Measurements from ENCODE around the gene KL. TPM values are rescaled to one million over a fixed set of nuclear protein-coding genes. Genes with fewer than 3 reads are reported as not detected.

The KL gene
- total RNA-seq, 1 donor from 2014 or later, result 1.2 TPM

DNA sequence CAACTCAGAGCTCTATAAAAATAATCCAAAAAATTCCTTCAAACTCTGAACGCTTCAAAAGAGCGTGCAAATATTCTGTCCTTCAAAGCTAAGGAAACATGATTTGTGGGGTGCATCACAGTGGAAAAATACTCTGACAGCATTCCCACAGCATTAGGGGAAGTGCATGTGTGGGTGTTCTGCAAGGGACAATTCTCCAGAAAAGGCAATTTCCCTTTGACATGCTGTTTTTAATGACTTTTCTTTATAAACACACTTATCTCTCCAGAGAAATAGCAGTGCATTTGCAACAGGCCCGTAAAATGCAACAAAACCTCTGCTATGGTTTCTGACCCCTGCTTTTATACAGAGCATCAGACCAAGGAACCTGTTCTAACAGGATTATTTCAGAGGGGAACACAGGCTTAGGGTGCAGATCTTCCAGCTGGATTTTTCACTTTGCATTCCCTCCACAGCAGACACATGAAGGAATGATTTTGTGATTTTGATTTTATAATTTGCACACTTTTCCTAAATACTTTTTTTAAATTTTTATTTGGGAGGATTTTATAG is 42.6 kb downstream of the KL start:
- DNase-seq, result no peak
- H3K4me1 ChIP-seq, result peaks cover 25% of the 10 kb centered on the region
- TF ChIP-seq, protein P1, sequence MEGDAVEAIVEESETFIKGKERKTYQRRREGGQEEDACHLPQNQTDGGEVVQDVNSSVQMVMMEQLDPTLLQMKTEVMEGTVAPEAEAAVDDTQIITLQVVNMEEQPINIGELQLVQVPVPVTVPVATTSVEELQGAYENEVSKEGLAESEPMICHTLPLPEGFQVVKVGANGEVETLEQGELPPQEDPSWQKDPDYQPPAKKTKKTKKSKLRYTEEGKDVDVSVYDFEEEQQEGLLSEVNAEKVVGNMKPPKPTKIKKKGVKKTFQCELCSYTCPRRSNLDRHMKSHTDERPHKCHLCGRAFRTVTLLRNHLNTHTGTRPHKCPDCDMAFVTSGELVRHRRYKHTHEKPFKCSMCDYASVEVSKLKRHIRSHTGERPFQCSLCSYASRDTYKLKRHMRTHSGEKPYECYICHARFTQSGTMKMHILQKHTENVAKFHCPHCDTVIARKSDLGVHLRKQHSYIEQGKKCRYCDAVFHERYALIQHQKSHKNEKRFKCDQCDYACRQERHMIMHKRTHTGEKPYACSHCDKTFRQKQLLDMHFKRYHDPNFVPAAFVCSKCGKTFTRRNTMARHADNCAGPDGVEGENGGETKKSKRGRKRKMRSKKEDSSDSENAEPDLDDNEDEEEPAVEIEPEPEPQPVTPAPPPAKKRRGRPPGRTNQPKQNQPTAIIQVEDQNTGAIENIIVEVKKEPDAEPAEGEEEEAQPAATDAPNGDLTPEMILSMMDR (IDR thresholded peaks at IDR 0.05; ENCODE audit: borderline replicate concordance), result no peak
- no peak overlapping the region for H3K4me3 ChIP-seq
- intact Hi-C loops (cut with micrococcal nuclease), result no loop called here
- no peaks in the 10 kb centered on the region for H3K9me3 ChIP-seq (replicated peaks)
- peak overlapping the region; percentile 72 for H3K27ac ChIP-seq (replicated peaks)
- H3K27me3 ChIP-seq (ENCODE audit: low read depth), result no peaks in the 10 kb centered on the region
- H3K36me3 ChIP-seq, result no peaks in the 10 kb centered on the region

DNA sequence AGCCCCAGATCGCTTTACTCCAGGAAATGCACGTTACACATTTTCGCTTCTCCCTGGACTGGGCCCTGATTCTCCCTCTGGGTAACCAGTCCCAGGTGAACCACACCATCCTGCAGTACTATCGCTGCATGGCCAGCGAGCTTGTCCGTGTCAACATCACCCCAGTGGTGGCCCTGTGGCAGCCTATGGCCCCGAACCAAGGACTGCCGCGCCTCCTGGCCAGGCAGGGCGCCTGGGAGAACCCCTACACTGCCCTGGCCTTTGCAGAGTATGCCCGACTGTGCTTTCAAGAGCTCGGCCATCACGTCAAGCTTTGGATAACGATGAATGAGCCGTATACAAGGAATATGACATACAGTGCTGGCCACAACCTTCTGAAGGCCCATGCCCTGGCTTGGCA is 44.6 kb downstream of the KL start:
- Histone ChIP-seq H3K9me3 (replicated peaks) (no peaks in the 10 kb centered on the region), H3K27me3 (ENCODE audit: low read depth) (no peaks in the 10 kb centered on the region), H3K27ac (replicated peaks) (no peak overlapping the region), H3K36me3 (no peaks in the 10 kb centered on the region), H3K4me3 (no peak overlapping the region), H3K4me1 (peaks cover 25% of the 10 kb centered on the region)
- no peak for DNase-seq
- intact Hi-C loops (cut with micrococcal nuclease), result no loop called here
- TF ChIP-seq, protein P1 (IDR thresholded peaks at IDR 0.05; ENCODE audit: borderline replicate concordance), result no peak

DNA sequence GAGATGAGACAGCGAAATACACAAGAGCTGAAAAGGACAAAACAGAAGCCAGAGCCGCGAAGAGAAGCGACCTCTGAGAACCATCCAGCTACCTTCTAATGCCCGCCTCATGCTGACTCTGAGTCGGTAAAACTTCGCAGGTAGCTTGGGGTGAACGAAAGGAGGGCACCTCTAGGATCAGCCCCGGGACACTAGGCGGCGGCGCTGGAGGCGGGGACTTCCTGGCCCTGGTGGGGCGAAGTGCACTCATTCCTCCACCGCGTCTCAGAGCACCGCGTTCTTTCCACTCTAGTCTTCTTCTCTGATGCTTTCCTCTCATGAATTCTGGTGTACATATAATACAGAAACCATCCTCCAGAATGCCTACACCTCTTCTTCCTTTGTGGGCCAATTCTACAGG is 50.1 kb downstream of the KL start:
- H3K9me3 ChIP-seq (replicated peaks), result no peaks in the 10 kb centered on the region
- intact Hi-C loops (cut with micrococcal nuclease), result no loop called here

DNA sequence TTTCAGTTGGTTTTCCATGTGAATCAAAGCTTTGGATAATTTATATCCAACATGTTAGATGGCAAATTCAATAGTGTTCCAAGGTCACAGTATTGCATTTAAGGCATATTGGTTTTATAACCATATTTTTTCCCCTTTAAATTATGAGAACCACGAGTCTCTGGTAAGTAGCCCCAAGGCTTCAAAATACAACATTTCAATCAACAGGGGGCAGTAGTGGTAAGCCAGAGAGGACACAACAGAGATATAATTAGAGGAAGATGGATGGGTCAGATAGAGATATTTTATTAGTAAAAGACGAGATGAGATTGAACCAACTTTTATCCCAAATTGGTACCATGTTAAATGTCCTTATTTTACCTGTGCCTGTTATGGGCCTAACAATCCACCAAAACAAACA is 53.1 kb downstream of the KL start:
- Histone ChIP-seq H3K27me3 (ENCODE audit: low read depth) (no peaks in the 10 kb centered on the region), H3K4me1 (no peaks in the 10 kb centered on the region), H3K9me3 (replicated peaks) (no peaks in the 10 kb centered on the region), H3K4me3 (no peak overlapping the region), H3K36me3 (peaks cover 4% of the 10 kb centered on the region), H3K27ac (replicated peaks) (no peak overlapping the region)
- TF ChIP-seq, protein P1 (IDR thresholded peaks at IDR 0.05; ENCODE audit: borderline replicate concordance), result peak; percentile 44
- intact Hi-C loops (cut with micrococcal nuclease), result no loop called here
- no peak for DNase-seq

More for the DNA sequence above, 50.1 kb downstream of the KL start:
- DNase-seq, result no peak
- TF ChIP-seq, protein P1 (IDR thresholded peaks at IDR 0.05; ENCODE audit: borderline replicate concordance), result no peak
- Histone ChIP-seq H3K27me3 (ENCODE audit: low read depth) (no peaks in the 10 kb centered on the region), H3K27ac (replicated peaks) (no peak overlapping the region), H3K4me3 (no peak overlapping the region), H3K36me3 (peaks cover 4% of the 10 kb centered on the region), H3K4me1 (no peaks in the 10 kb centered on the region)

DNA sequence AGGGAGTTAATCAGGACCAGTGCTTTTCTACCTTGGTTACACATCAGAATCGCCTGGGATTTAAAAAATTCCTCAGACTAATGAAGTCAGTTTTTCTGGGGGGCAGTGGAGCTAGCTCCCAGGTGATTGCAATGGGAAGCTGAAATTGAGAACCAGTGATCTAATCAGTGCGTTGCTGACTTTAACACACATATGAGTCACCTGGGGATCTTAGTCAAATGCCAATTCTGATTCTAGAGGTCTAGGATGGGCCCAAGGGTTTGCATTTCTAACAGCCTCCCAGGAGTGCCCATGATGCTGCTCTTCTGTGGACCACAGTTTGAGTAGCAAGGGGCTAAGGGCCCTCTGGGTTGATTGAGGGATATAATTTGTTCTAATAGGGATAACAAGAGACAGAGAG is 54.5 kb downstream of the KL start:
- H3K27me3 ChIP-seq (ENCODE audit: low read depth), result no peaks in the 10 kb centered on the region
- H3K27ac ChIP-seq (replicated peaks), result no peak overlapping the region
- no peaks in the 10 kb centered on the region for H3K9me3 ChIP-seq (replicated peaks)
- H3K4me3 ChIP-seq, result no peak overlapping the region
- no peak for DNase-seq
- TF ChIP-seq, protein P1 (IDR thresholded peaks at IDR 0.05; ENCODE audit: borderline replicate concordance), result no peak
- H3K36me3 ChIP-seq, result peaks cover 4% of the 10 kb centered on the region
- intact Hi-C loops (cut with micrococcal nuclease), result no loop called here
- H3K4me1 ChIP-seq, result no peaks in the 10 kb centered on the region
